Measurements from ENCODE around the gene TMCO6. TPM values are rescaled to one million over a fixed set of nuclear protein-coding genes. Genes with fewer than 3 reads are reported as not detected.

Gene TMCO6
- total RNA-seq, 6 experiments from 2014 or later = 7.3 to 45.5 (median 23.6) TPM

- no peaks in the 10 kb centered on the region for H3K27me3 ChIP-seq
- WGBS (ENCODE audit: insufficient coverage, low coverage, low lambda C conversion rate, missing lambda C conversion rate) = 92% methylated on average over 17 of the region's 45 CpGs
- DNase-seq = no peak
- H3K4me1 ChIP-seq = no peaks in the 10 kb centered on the region
- no peak for TF ChIP-seq CTCF (IDR thresholded peaks at IDR 0.05)
- no peak for TF ChIP-seq POLR2A (IDR thresholded peaks at IDR 0.05)
- intact Hi-C loops (cut with DNase I) = no loop called here
- no peaks in the 10 kb centered on the region for H3K9me3 ChIP-seq
- peaks cover 0 to 58% (median 16%) of the 10 kb centered on the region in 4 donors for H3K36me3 ChIP-seq
- ATAC-seq = peak in 1 of 4 donors; percentile 7
- H3K4me3 ChIP-seq = no peak within 1 kb of the TSS
- no peak within 1 kb of the TSS for H3K27ac ChIP-seq
These were observed 34.1 kb downstream of the TMCO6 start, which contains the start of gene DND1 for GRCh38 chr5:140673187-140673976. DND1 (minus strand) TSS chr5:140673576; CDS start chr5:140673542, 34 bp downstream.

GRCh38 chr5:140674211-140674610, 35.0 kb downstream of the TMCO6 start:
- DNase-seq = no peak
- Histone ChIP-seq H3K27me3 (no peaks in the 10 kb centered on the region), H3K4me3 (no peak overlapping the region), H3K27ac (no peak overlapping the region), H3K4me1 (no peaks in the 10 kb centered on the region), H3K9me3 (no peaks in the 10 kb centered on the region), H3K36me3 (peaks cover 0 to 57% (median 14%) of the 10 kb centered on the region in 4 donors)
- intact Hi-C loops (cut with DNase I) = no loop called here
- WGBS (ENCODE audit: insufficient coverage, low coverage, low lambda C conversion rate, missing lambda C conversion rate) = 63% methylated on average over 1 of the region's 2 CpGs
- TF ChIP-seq POLR2A (IDR thresholded peaks at IDR 0.05) = no peak
- no peak for TF ChIP-seq CTCF (IDR thresholded peaks at IDR 0.05)
- ATAC-seq = no peak

GRCh38 chr5:140674629-140675028, 35.4 kb downstream of the TMCO6 start:
- DNase-seq = no peak
- Histone ChIP-seq H3K27me3 (no peaks in the 10 kb centered on the region), H3K4me1 (no peaks in the 10 kb centered on the region), H3K9me3 (no peaks in the 10 kb centered on the region), H3K27ac (no peak overlapping the region), H3K4me3 (no peak overlapping the region), H3K36me3 (peaks cover 0 to 57% (median 10%) of the 10 kb centered on the region in 4 donors)
- no peak for ATAC-seq
- TF ChIP-seq CTCF (IDR thresholded peaks at IDR 0.05) (no peak), POLR2A (IDR thresholded peaks at IDR 0.05) (no peak)
- WGBS (ENCODE audit: insufficient coverage, low coverage, low lambda C conversion rate, missing lambda C conversion rate) = 100% methylated on average over 1 of the region's 4 CpGs
- intact Hi-C loops (cut with DNase I) = no loop called here

GRCh38 chr5:140677947-140678346, 38.7 kb downstream of the TMCO6 start:
- DNase-seq (no peak), ATAC-seq (no peak)
- Histone ChIP-seq H3K27ac (no peak overlapping the region), H3K4me1 (no peaks in the 10 kb centered on the region), H3K27me3 (no peaks in the 10 kb centered on the region), H3K36me3 (peaks cover 0 to 73% (median 14%) of the 10 kb centered on the region in 4 donors), H3K4me3 (no peak overlapping the region), H3K9me3 (no peaks in the 10 kb centered on the region)
- intact Hi-C loops (cut with DNase I) = no loop called here
- TF ChIP-seq POLR2A (IDR thresholded peaks at IDR 0.05) = no peak
- TF ChIP-seq CTCF (IDR thresholded peaks at IDR 0.05) = no peak
- 100% methylated on average over 2 of the region's 3 CpGs for WGBS (ENCODE audit: insufficient coverage, low coverage, low lambda C conversion rate, missing lambda C conversion rate)
